Measurements from ENCODE around the gene TAF4B. TPM values are rescaled to one million over a fixed set of nuclear protein-coding genes. Genes with fewer than 3 reads are reported as not detected.

TAF4B gene
- total RNA-seq, 1 donor from 2014 or later, result 13.4 TPM

- ChIA-PET POLR2A (no interaction called here), CTCF (no interaction called here)
- intact Hi-C loops (cut with micrococcal nuclease), result no loop called here
- TF ChIP-seq, protein P1, sequence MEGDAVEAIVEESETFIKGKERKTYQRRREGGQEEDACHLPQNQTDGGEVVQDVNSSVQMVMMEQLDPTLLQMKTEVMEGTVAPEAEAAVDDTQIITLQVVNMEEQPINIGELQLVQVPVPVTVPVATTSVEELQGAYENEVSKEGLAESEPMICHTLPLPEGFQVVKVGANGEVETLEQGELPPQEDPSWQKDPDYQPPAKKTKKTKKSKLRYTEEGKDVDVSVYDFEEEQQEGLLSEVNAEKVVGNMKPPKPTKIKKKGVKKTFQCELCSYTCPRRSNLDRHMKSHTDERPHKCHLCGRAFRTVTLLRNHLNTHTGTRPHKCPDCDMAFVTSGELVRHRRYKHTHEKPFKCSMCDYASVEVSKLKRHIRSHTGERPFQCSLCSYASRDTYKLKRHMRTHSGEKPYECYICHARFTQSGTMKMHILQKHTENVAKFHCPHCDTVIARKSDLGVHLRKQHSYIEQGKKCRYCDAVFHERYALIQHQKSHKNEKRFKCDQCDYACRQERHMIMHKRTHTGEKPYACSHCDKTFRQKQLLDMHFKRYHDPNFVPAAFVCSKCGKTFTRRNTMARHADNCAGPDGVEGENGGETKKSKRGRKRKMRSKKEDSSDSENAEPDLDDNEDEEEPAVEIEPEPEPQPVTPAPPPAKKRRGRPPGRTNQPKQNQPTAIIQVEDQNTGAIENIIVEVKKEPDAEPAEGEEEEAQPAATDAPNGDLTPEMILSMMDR (IDR thresholded peaks at IDR 0.05), result no peak
- DNase-seq, result no peak
- H3K27ac Mint-ChIP-seq, result no peak overlapping the region
- peaks cover 48% of the 10 kb centered on the region for H3K36me3 Mint-ChIP-seq (ENCODE audit: low read depth)
- H3K4me3 Mint-ChIP-seq, result no peak overlapping the region
- H3K9me3 Mint-ChIP-seq, result no peaks in the 10 kb centered on the region
- no peaks in the 10 kb centered on the region for H3K4me1 Mint-ChIP-seq
- no peaks in the 10 kb centered on the region for H3K27me3 Mint-ChIP-seq
- ATAC-seq (ENCODE audit: low read depth), result no peak
These were observed 42.2 kb downstream of the TAF4B start for GRCh38 chr18:26268454-26268853.

GRCh38 chr18:26271917-26272549, 45.8 kb downstream of the TAF4B start:
- Mint-ChIP-seq H3K9me3 (no peaks in the 10 kb centered on the region), H3K36me3 (ENCODE audit: low read depth) (peaks cover 62% of the 10 kb centered on the region), H3K4me1 (peaks cover 2% of the 10 kb centered on the region), H3K27me3 (no peaks in the 10 kb centered on the region), H3K4me3 (no peak overlapping the region), H3K27ac (no peak overlapping the region)
- TF ChIP-seq, protein P1 (IDR thresholded peaks at IDR 0.05), result no peak
- ATAC-seq (ENCODE audit: low read depth), result no peak
- no peak for DNase-seq
- ChIA-PET CTCF (no interaction called here), POLR2A (no interaction called here)
- intact Hi-C loops (cut with micrococcal nuclease), result no loop called here

DNA sequence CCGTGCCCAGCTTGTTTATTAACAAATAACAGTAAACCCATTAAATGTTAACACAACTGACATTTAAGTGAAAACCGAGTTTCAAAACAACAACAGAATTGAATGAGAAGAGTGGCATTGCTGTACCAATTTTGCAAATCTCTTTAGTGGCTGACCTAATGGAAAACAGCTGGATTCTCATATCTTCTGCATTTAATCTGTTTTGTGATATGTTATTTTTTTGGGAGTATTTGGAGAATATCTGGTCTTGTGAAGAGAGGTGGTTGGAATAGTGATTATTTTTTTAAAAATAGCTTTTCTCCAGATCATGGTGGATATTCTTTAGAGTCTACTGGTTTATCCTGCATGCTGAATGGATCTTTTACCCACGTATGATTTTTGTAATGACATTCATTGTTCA, 51.1 kb downstream of the TAF4B start:
- no peak overlapping the region for H3K4me3 Mint-ChIP-seq
- ATAC-seq (ENCODE audit: low read depth) (no peak), DNase-seq (no peak)
- H3K27me3 Mint-ChIP-seq, result no peaks in the 10 kb centered on the region
- ChIA-PET CTCF (no interaction called here), POLR2A (no interaction called here)
- H3K4me1 Mint-ChIP-seq, result peaks cover 2% of the 10 kb centered on the region
- peaks cover 4% of the 10 kb centered on the region for H3K9me3 Mint-ChIP-seq
- TF ChIP-seq, protein P1 (IDR thresholded peaks at IDR 0.05), result no peak
- intact Hi-C loops (cut with micrococcal nuclease), result no loop called here
- H3K36me3 Mint-ChIP-seq (ENCODE audit: low read depth), result peaks cover 55% of the 10 kb centered on the region
- H3K27ac Mint-ChIP-seq, result no peak overlapping the region

GRCh38 chr18:26279428-26279827, 53.2 kb downstream of the TAF4B start:
- ATAC-seq (ENCODE audit: low read depth), result no peak
- no peak for DNase-seq
- intact Hi-C loops (cut with micrococcal nuclease), result no loop called here
- peaks cover under 1% of the 10 kb centered on the region for H3K4me1 Mint-ChIP-seq
- H3K36me3 Mint-ChIP-seq (ENCODE audit: low read depth), result peaks cover 65% of the 10 kb centered on the region
- H3K4me3 Mint-ChIP-seq, result no peak overlapping the region
- TF ChIP-seq, protein P1 (IDR thresholded peaks at IDR 0.05), result no peak
- POLR2A ChIA-PET, result interaction anchor here (0.7 kb wide), 1 partner anchor 42 kb away, joined by 7 read pairs; no protein-coding TSS in a partner anchor
- H3K27ac Mint-ChIP-seq, result no peak overlapping the region
- H3K27me3 Mint-ChIP-seq, result no peaks in the 10 kb centered on the region
- CTCF ChIA-PET, result no interaction called here
- peaks cover 4% of the 10 kb centered on the region for H3K9me3 Mint-ChIP-seq

DNA sequence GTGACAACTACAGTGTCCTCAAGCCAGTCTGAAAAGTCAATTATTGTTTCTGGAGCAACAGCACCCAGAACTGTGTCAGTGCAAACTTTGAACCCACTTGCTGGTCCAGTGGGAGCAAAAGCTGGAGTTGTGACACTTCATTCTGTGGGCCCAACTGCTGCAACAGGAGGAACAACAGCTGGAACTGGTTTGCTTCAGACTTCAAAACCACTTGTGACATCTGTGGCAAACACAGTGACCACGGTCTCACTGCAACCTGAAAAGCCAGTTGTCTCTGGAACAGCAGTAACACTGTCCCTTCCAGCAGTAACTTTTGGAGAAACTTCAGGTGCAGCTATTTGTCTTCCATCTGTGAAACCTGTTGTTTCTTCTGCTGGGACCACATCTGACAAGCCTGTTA, 59.8 kb downstream of the TAF4B start:
- no peak for ATAC-seq (ENCODE audit: low read depth)

More for the DNA sequence above, 59.8 kb downstream of the TAF4B start:
- Mint-ChIP-seq H3K36me3 (ENCODE audit: low read depth) (peaks cover 65% of the 10 kb centered on the region), H3K4me1 (peaks cover 3% of the 10 kb centered on the region), H3K4me3 (no peak overlapping the region), H3K27ac (no peak overlapping the region), H3K27me3 (no peaks in the 10 kb centered on the region), H3K9me3 (no peaks in the 10 kb centered on the region)
- ChIA-PET CTCF (no interaction called here), POLR2A (no interaction called here)
- TF ChIP-seq, protein P1 (IDR thresholded peaks at IDR 0.05), result no peak
- intact Hi-C loops (cut with micrococcal nuclease), result no loop called here
- DNase-seq, result no peak
